Measurements from ENCODE around the gene CYB5B. TPM values are rescaled to one million over a fixed set of nuclear protein-coding genes. Genes with fewer than 3 reads are reported as not detected.

CYB5B gene
- total RNA-seq, 2 experiments from 2014 or later: 158 to 187 TPM

GRCh38 chr16:69444873-69445517 is 20.6 kb downstream of the CYB5B start:
- intact Hi-C loops (cut with DNase I, micrococcal nuclease): loop anchor here (2.0 to 5.0 kb wide), 3 partner anchors 24 to 120 kb away; partner anchors contain the start of gene NFAT5 (in 1 of the 2)
- CTCF ChIA-PET: interaction anchor here (0.6 to 3.4 kb wide), 2 partner anchors 49 to 71 kb away, joined by 3 to 26 read pairs; no protein-coding TSS in a partner anchor

GRCh38 chr16:69448470-69449193 is 24.2 kb downstream of the CYB5B start:
- no peak overlapping the region for H3K27ac Mint-ChIP-seq
- ChIA-PET POLR2A (no interaction called here), CTCF (interaction anchor here (1.5 kb wide), 1 partner anchor 52 kb away, joined by 3 read pairs; no protein-coding TSS in a partner anchor)
- peaks cover 45% of the 10 kb centered on the region for H3K36me3 Mint-ChIP-seq (ENCODE audit: low read depth)
- no peaks in the 10 kb centered on the region for H3K9me3 Mint-ChIP-seq (ENCODE audit: low read depth)
- H3K27me3 Mint-ChIP-seq: no peaks in the 10 kb centered on the region
- no peak for DNase-seq
- H3K4me1 Mint-ChIP-seq: peaks cover 16% of the 10 kb centered on the region
- intact Hi-C loops (cut with DNase I, micrococcal nuclease): no loop called here
- no peak for ATAC-seq
- no peak overlapping the region for H3K4me3 Mint-ChIP-seq

More at GRCh38 chr16:69444873-69445517, 20.6 kb downstream of the CYB5B start:
- H3K36me3 Mint-ChIP-seq (ENCODE audit: low read depth): peaks cover 43% of the 10 kb centered on the region
- DNase-seq (no peak), ATAC-seq (peak; percentile 58)
- peaks cover 34% of the 10 kb centered on the region for H3K4me1 Mint-ChIP-seq
- H3K27ac Mint-ChIP-seq: peak overlapping the region; percentile 94
- no peaks in the 10 kb centered on the region for H3K9me3 Mint-ChIP-seq (ENCODE audit: low read depth)
- POLR2A ChIA-PET: no interaction called here
- H3K27me3 Mint-ChIP-seq: no peaks in the 10 kb centered on the region
- peak overlapping the region; percentile 65 for H3K4me3 Mint-ChIP-seq

DNA sequence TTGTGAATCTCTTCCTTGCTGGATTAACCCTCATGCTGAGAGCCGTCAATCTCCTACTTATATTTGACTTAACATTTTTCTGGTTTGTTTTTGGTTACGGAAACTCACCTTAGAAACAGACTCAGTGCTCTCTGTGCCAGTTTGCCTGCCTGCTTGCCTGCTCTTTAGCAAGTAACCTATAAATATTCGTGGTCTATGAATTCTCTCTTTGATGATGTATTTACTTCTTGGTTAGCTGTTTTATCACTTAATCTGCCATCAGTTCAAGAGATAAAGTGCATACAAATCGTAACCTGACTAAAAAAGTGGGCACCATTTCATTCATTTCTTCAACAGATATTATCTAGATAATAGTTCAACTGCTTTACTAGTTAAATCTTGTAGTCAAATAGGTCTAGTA is 26.7 kb downstream of the CYB5B start:
- ChIA-PET CTCF (no interaction called here), POLR2A (no interaction called here)
- no peak for ATAC-seq
- intact Hi-C loops (cut with DNase I, micrococcal nuclease): no loop called here
- Mint-ChIP-seq H3K36me3 (ENCODE audit: low read depth) (peaks cover 48% of the 10 kb centered on the region), H3K4me3 (no peak overlapping the region), H3K4me1 (peaks cover 3% of the 10 kb centered on the region), H3K27me3 (no peaks in the 10 kb centered on the region), H3K27ac (no peak overlapping the region), H3K9me3 (ENCODE audit: low read depth) (no peaks in the 10 kb centered on the region)
- DNase-seq: no peak

DNA sequence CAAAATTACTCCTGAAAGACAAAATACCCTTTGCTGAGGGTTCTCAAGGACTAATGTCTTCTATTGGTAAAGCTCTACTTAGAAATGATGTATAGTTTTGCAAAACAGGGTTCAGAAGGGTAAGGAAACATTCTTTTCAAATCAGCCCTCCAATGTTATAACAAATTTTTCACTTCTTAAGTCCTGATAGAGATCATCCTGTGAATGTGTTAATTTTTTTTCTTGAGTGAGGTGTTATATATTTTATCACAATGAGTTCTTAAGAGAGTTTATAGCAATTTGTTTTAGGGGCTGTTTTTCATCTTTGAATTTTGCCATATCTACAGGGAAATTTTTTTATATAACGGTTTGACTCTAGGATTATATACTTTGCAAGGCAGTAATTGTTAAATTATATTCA is 29.5 kb downstream of the CYB5B start:
- no peak for DNase-seq
- H3K36me3 Mint-ChIP-seq (ENCODE audit: low read depth): peaks cover 33% of the 10 kb centered on the region
- no peak overlapping the region for H3K27ac Mint-ChIP-seq
- H3K27me3 Mint-ChIP-seq: no peaks in the 10 kb centered on the region
- POLR2A ChIA-PET: interaction anchor here (0.6 kb wide), 1 partner anchor 296 kb away, joined by 12 read pairs; no protein-coding TSS in a partner anchor
- H3K9me3 Mint-ChIP-seq (ENCODE audit: low read depth): no peaks in the 10 kb centered on the region
- CTCF ChIA-PET: interaction anchor here (0.6 to 1.4 kb wide), 2 partner anchors 207 to 476 kb away, joined by 3 read pairs; no protein-coding TSS in a partner anchor
- peaks cover 3% of the 10 kb centered on the region for H3K4me1 Mint-ChIP-seq
- intact Hi-C loops (cut with DNase I, micrococcal nuclease): no loop called here
- no peak for ATAC-seq
- H3K4me3 Mint-ChIP-seq: no peak overlapping the region

- DNase-seq (no peak), ATAC-seq (no peak)
- ChIA-PET CTCF (interaction anchor here (0.7 to 2.0 kb wide), 5 partner anchors 8 to 246 kb away, joined by 3 to 6 read pairs (median 4); no protein-coding TSS in a partner anchor), POLR2A (no interaction called here)
- Mint-ChIP-seq H3K27ac (peak overlapping the region; percentile 19), H3K27me3 (no peaks in the 10 kb centered on the region), H3K4me1 (peaks cover 40% of the 10 kb centered on the region), H3K4me3 (no peak overlapping the region), H3K36me3 (ENCODE audit: low read depth) (peaks cover 30% of the 10 kb centered on the region), H3K9me3 (ENCODE audit: low read depth) (no peaks in the 10 kb centered on the region)
- intact Hi-C loops (cut with DNase I, micrococcal nuclease): no loop called here
Measured at GRCh38 chr16:69463876-69464275, 39.5 kb downstream of the CYB5B start.

- ATAC-seq (peak; percentile 65), DNase-seq (peak; percentile 26)
- Mint-ChIP-seq H3K4me1 (peaks cover 49% of the 10 kb centered on the region), H3K36me3 (ENCODE audit: low read depth) (peaks cover 27% of the 10 kb centered on the region), H3K4me3 (no peak overlapping the region), H3K9me3 (ENCODE audit: low read depth) (no peaks in the 10 kb centered on the region), H3K27me3 (no peaks in the 10 kb centered on the region), H3K27ac (peak overlapping the region; percentile 48)
- intact Hi-C loops (cut with DNase I, micrococcal nuclease): loop anchor here in 1 of 2 experiments (5.0 kb wide), 2 partner anchors 33 to 68 kb away; no protein-coding TSS in a partner anchor
- CTCF ChIA-PET: interaction anchor here (0.7 to 2.0 kb wide), 2 partner anchors 12 to 58 kb away, joined by 3 to 5 read pairs; no protein-coding TSS in a partner anchor
- POLR2A ChIA-PET: no interaction called here
Measured at GRCh38 chr16:69465083-69465721, 40.8 kb downstream of the CYB5B start.

DNA sequence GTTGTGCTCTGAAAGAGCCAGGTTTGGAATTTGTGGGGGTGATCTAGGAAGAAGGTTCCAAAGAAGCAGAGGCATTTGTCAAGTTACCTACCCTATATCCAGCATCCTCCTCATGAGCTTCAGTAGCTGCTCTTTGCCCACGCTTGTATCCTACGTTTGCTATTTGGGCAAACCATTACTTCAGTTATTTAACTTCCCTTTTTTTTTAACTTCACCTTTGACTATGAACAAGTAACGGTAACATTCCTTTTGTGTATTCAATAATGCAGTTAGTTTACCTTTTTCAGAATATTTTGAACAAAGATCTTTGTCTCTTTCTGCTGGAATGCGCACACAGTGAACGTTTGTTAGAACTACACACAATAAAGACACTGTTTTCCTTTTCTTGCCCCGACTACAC is 41.5 kb downstream of the CYB5B start:
- Mint-ChIP-seq H3K4me1 (peaks cover 56% of the 10 kb centered on the region), H3K4me3 (no peak overlapping the region)
- POLR2A ChIA-PET: no interaction called here

GRCh38 chr16:69466547-69466946 is 42.1 kb downstream of the CYB5B start:
- POLR2A ChIA-PET: no interaction called here
- H3K27me3 Mint-ChIP-seq: no peaks in the 10 kb centered on the region
- intact Hi-C loops (cut with DNase I, micrococcal nuclease): loop anchor here in 1 of 2 experiments (5.0 kb wide), 2 partner anchors 34 to 69 kb away; no protein-coding TSS in a partner anchor
- peaks cover 25% of the 10 kb centered on the region for H3K36me3 Mint-ChIP-seq (ENCODE audit: low read depth)
- DNase-seq: no peak
- peaks cover 60% of the 10 kb centered on the region for H3K4me1 Mint-ChIP-seq
- no peaks in the 10 kb centered on the region for H3K9me3 Mint-ChIP-seq (ENCODE audit: low read depth)
- ATAC-seq: no peak
- H3K4me3 Mint-ChIP-seq: no peak overlapping the region
- CTCF ChIA-PET: no interaction called here
- H3K27ac Mint-ChIP-seq: no peak overlapping the region

More for the DNA sequence above, 41.5 kb downstream of the CYB5B start:
- intact Hi-C loops (cut with DNase I, micrococcal nuclease): loop anchor here in 1 of 2 experiments (5.0 kb wide), 2 partner anchors 34 to 69 kb away; no protein-coding TSS in a partner anchor
- no peaks in the 10 kb centered on the region for H3K9me3 Mint-ChIP-seq (ENCODE audit: low read depth)
- H3K27me3 Mint-ChIP-seq: no peaks in the 10 kb centered on the region
- no peak overlapping the region for H3K27ac Mint-ChIP-seq
- CTCF ChIA-PET: no interaction called here
- DNase-seq (no peak), ATAC-seq (no peak)
- peaks cover 25% of the 10 kb centered on the region for H3K36me3 Mint-ChIP-seq (ENCODE audit: low read depth)

DNA sequence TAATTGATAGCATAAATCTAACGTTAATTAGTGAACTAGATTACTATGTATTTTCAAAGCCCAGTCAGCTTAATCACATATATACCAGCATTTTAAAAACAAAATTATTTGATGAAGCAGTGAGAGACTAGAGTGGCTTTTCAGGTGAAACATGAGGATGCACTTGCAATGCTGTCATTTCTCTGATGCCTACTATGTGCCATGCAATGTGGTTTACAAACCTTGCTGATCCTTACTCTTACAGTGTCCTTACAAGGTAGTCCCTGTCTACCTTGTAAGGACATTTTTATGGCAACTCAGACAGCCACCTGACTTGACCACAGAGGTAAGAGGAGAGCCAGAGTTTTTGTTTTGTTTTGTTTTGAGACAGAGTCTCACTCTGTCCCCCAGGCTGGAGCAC is 42.7 kb downstream of the CYB5B start:
- no peak overlapping the region for H3K4me3 Mint-ChIP-seq
- H3K27ac Mint-ChIP-seq: no peak overlapping the region
- ChIA-PET POLR2A (no interaction called here), CTCF (no interaction called here)
- peaks cover 60% of the 10 kb centered on the region for H3K4me1 Mint-ChIP-seq
- DNase-seq: no peak
- no peak for ATAC-seq
- peaks cover 25% of the 10 kb centered on the region for H3K36me3 Mint-ChIP-seq (ENCODE audit: low read depth)
- intact Hi-C loops (cut with DNase I, micrococcal nuclease): loop anchor here in 1 of 2 experiments (5.0 kb wide), 2 partner anchors 35 to 70 kb away; no protein-coding TSS in a partner anchor
- H3K27me3 Mint-ChIP-seq: no peaks in the 10 kb centered on the region
- no peaks in the 10 kb centered on the region for H3K9me3 Mint-ChIP-seq (ENCODE audit: low read depth)

DNA sequence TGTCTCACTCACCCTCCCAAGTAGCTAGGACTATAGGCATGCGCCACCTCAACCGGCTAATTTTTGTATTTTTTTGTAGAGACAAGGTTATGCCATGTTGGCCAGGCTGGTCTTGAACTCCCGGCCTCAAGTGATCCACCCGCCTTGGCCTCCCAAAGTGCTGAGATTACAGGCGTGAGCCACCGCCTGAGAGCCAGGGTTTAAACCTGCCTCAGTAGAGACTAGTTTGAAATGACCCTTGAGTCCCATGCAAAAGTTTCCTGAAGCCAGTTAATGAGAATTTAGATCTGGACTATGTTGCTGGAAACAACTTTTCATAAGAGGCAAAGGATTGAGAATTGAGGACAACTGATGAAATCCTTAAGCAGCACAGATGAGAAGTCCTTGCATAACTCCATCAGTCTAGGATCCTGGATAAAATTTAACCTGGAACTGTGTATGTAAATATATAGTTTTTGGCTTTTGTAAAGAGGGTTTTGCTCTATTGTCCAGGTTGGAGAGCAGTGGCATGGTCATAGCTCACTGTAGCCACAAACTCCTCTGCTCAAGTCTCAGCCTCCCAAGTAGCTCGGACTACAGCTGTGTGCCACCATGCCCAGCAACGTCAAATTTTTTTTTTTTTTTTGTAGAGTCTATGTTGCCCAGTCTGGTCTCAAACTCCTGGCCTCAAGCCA is 43.2 kb downstream of the CYB5B start:
- H3K36me3 Mint-ChIP-seq (ENCODE audit: low read depth): peaks cover 19% of the 10 kb centered on the region
- DNase-seq (no peak), ATAC-seq (no peak)
- no peak overlapping the region for H3K27ac Mint-ChIP-seq
- intact Hi-C loops (cut with DNase I, micrococcal nuclease): loop anchor here (2.0 to 5.0 kb wide), 3 partner anchors 23 to 70 kb away; no protein-coding TSS in a partner anchor
- no peak overlapping the region for H3K4me3 Mint-ChIP-seq
- H3K27me3 Mint-ChIP-seq: no peaks in the 10 kb centered on the region
- H3K9me3 Mint-ChIP-seq (ENCODE audit: low read depth): no peaks in the 10 kb centered on the region
- ChIA-PET CTCF (interaction anchor here (1.1 kb wide), 1 partner anchor 241 kb away, joined by 3 read pairs; no protein-coding TSS in a partner anchor), POLR2A (no interaction called here)
- peaks cover 60% of the 10 kb centered on the region for H3K4me1 Mint-ChIP-seq

All from activated CD4-positive, alpha-beta T cell treated with anti-CD3 and anti-CD28 coated beads for 36 hours (primary cell).